DND-41 (cell line): ENCODE data around the gene CCDC107.

Experiments used
- ATAC-seq: fragments of 200-7000 bp; cut with Tn5 transposase; 3 replicates; pipeline ENCODE4 v1.9.1; 2021; ENCODE audit warnings: low read depth; ENCODE audit not compliant: insufficient read depth
- DNase-seq: peaks from one replicate; pipeline ENCODE4 v3.0.0-alpha.2; 2020
- H2AFZ ChIP-seq: 2 replicates; pipeline ENCODE4 v1.6.0; 2012; ENCODE audit warnings: low read depth, low read length
- H3K27ac ChIP-seq: 2 replicates; pipeline ENCODE4 v1.5.1; 2012; ENCODE audit warnings: low read length, inconsistent platforms
- H3K27me3 ChIP-seq: fragments of 200-600 bp; sonication (generic); 2 replicates; pipeline ENCODE4 v1.6.0; 2012; ENCODE audit warnings: low read length, mild to moderate bottlenecking, inconsistent platforms; ENCODE audit not compliant: insufficient read depth, poor library complexity
- H3K36me3 ChIP-seq: 2 replicates; pipeline ENCODE4 v1.5.1; 2012; ENCODE audit warnings: low read length, inconsistent platforms; ENCODE audit not compliant: insufficient read depth
- H3K4me1 ChIP-seq: 2 replicates; pipeline ENCODE4 v1.5.1; 2012; ENCODE audit warnings: mild to moderate bottlenecking, low read length; ENCODE audit not compliant: insufficient read depth
- H3K4me2 ChIP-seq: 2 replicates; pipeline ENCODE4 v1.6.0; 2012; ENCODE audit warnings: mild to moderate bottlenecking, moderate library complexity, low read length, inconsistent platforms; ENCODE audit not compliant: insufficient read depth
- H3K4me3 ChIP-seq, 2 experiments: fragments of 200-600 bp in 1 of 2; shearing (Covaris generic) in 1 of 2; 2 replicates each; pipeline ENCODE4 v1.5.1; 2012 to 2016; ENCODE audit warnings: inconsistent platforms in 2 of 2, low read length in 2 of 2, mild to moderate bottlenecking in 2 of 2, low read depth in 1 of 2, moderate library complexity in 1 of 2
- H3K79me2 ChIP-seq: 2 replicates; pipeline ENCODE4 v1.6.0; 2012; ENCODE audit warnings: low read length, inconsistent platforms; ENCODE audit not compliant: insufficient read depth
- H3K9ac ChIP-seq: 2 replicates; pipeline ENCODE4 v1.6.0; 2012; ENCODE audit warnings: low read depth, mild to moderate bottlenecking, inconsistent platforms, low read length, moderate library complexity
- H3K9me3 ChIP-seq: 2 replicates; pipeline ENCODE4 v1.5.1; 2012; ENCODE audit warnings: low read length, moderate library complexity, mild to moderate bottlenecking, inconsistent platforms; ENCODE audit not compliant: insufficient read depth, severe bottlenecking
- H4K20me1 ChIP-seq: 2 replicates; pipeline ENCODE4 v1.6.0; 2012; ENCODE audit warnings: low read length; ENCODE audit not compliant: insufficient read depth
- EZH2 ChIP-seq: IDR thresholded peaks from 3 replicates; pipeline ENCODE4 v1.6.1; 2012; ENCODE audit warnings: borderline replicate concordance, low read depth, mild to moderate bottlenecking, moderate library complexity, low read length, inconsistent platforms; ENCODE audit not compliant: severe bottlenecking
- TF ChIP-seq, protein P1 (sequence below): IDR thresholded peaks from 2 replicates; pipeline ENCODE4 v1.5.1; 2012; ENCODE audit warnings: borderline replicate concordance, low read length, moderate library complexity, mild to moderate bottlenecking; ENCODE audit not compliant: poor library complexity, severe bottlenecking; ENCODE audit errors: extremely low read depth

The CCDC107 gene

DNA sequence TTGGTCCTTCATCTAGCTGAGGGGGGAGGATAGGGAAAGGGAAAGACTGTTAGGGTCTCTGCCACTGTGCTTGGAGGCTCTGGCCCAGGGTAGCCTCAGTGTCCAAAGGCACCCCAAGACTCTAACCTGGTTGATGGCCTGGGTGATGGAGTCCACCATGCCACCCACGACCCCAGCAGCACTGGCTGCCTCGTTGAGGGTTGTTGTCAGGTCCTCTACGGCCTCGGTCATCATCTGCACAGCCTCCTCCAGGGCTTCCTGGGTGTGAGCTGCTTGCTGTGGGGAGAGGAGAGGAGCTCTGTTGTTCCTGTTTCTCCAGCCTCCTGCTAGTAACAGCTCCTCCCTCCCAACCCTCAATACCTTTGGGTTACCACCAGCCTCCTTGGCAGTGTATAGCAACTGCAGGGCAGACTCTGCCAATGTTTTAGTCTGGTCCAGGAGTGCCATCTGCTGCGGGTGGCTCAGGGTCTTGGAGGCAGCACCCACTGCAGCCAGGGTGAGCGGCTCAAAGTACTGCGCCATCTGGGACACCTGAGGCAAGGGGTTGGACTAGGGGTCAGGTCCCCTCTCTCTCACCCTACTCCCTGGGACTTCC lies 47.8 kb downstream of the CCDC107 start:
- H3K27ac ChIP-seq: no peak overlapping the region
- no peaks in the 10 kb centered on the region for H3K9me3 ChIP-seq
- ATAC-seq (no peak), DNase-seq (no peak)
- H3K27me3 ChIP-seq: no peaks in the 10 kb centered on the region
- H3K4me2 ChIP-seq: no peak overlapping the region
- peaks cover 86% of the 10 kb centered on the region for H3K36me3 ChIP-seq
- no peaks in the 10 kb centered on the region for H4K20me1 ChIP-seq
- H3K4me3 ChIP-seq: no peak overlapping the region
- H3K4me1 ChIP-seq: no peaks in the 10 kb centered on the region
- no peak overlapping the region for H3K9ac ChIP-seq
- H3K79me2 ChIP-seq: no peaks in the 10 kb centered on the region
- no peak for TF ChIP-seq EZH2
- TF ChIP-seq, protein P1, sequence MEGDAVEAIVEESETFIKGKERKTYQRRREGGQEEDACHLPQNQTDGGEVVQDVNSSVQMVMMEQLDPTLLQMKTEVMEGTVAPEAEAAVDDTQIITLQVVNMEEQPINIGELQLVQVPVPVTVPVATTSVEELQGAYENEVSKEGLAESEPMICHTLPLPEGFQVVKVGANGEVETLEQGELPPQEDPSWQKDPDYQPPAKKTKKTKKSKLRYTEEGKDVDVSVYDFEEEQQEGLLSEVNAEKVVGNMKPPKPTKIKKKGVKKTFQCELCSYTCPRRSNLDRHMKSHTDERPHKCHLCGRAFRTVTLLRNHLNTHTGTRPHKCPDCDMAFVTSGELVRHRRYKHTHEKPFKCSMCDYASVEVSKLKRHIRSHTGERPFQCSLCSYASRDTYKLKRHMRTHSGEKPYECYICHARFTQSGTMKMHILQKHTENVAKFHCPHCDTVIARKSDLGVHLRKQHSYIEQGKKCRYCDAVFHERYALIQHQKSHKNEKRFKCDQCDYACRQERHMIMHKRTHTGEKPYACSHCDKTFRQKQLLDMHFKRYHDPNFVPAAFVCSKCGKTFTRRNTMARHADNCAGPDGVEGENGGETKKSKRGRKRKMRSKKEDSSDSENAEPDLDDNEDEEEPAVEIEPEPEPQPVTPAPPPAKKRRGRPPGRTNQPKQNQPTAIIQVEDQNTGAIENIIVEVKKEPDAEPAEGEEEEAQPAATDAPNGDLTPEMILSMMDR: no peak
- H2AFZ ChIP-seq: no peak overlapping the region

DNA sequence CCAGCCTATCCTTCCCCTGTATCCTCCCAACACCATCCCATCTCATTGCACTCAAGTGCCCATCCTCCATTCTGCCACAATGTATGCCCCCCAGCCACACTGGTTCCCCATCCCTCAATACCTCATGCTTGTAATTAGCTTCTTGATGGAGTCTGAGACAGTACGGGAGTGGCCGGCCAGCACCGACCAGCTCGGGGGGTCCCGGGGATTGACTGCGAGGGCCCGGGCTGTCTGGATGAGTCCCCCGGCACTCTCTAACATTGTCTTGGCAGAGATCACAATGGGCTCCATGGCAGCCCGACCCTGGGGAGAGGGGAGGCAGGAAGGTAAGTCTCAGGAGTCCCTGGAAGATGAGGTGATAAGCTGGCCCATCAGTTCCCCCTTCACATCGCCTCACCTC lies 48.9 kb downstream of the CCDC107 start:
- H4K20me1 ChIP-seq: 0 out of 2 replicates have a peak, but pooled peaks cover 4% of the 10 kb centered on the region

DNA sequence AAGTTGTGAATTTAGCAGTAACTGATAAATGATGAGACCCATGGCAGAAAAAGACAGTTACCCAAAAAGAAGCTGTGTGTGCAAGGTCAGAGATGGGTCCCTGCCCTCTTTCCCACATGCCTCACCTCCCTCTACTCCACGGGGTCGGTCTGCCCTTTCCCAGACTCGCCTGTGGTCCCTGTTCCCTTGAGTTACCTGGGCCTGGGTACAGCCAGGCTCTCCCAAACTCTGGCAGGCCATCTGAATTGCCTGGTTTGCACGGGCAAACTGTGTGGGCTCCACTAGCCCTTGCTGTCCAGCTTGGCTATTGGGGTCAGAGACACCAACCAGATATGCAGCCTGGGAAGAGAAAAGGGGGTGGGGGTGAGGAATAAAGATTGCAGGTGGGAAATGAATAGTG lies 50.1 kb downstream of the CCDC107 start:
- H3K9me3 ChIP-seq: no peaks in the 10 kb centered on the region
- no peaks in the 10 kb centered on the region for H3K27me3 ChIP-seq
- H3K4me3 ChIP-seq: no peak overlapping the region
- H2AFZ ChIP-seq: no peak overlapping the region
- DNase-seq (no peak), ATAC-seq (no peak)
- no peak overlapping the region for H3K27ac ChIP-seq
- no peaks in the 10 kb centered on the region for H3K4me1 ChIP-seq
- peaks cover 4% of the 10 kb centered on the region; the same call in 1 of the 2 replicates for H4K20me1 ChIP-seq
- TF ChIP-seq, protein P1: no peak
- TF ChIP-seq EZH2: no peak
- peaks cover 88% of the 10 kb centered on the region for H3K36me3 ChIP-seq
- no peaks in the 10 kb centered on the region for H3K79me2 ChIP-seq
- no peak overlapping the region for H3K4me2 ChIP-seq
- H3K9ac ChIP-seq: no peak overlapping the region

More for the DNA sequence above, 48.9 kb downstream of the CCDC107 start:
- Histone ChIP-seq H3K9me3 (no peaks in the 10 kb centered on the region), H3K4me1 (no peaks in the 10 kb centered on the region), H3K4me3 (no peak overlapping the region), H3K27ac (no peak overlapping the region), H3K9ac (no peak overlapping the region), H3K27me3 (no peaks in the 10 kb centered on the region), H2AFZ (no peak overlapping the region), H3K36me3 (peaks cover 86% of the 10 kb centered on the region), H3K4me2 (no peak overlapping the region), H3K79me2 (no peaks in the 10 kb centered on the region)
- DNase-seq (no peak), ATAC-seq (no peak)
- TF ChIP-seq EZH2: no peak
- TF ChIP-seq, protein P1: no peak
